Testis (tissue), 3 donors: ENCODE measurements around the gene RBPJ. TPM values are rescaled to one million over a fixed set of nuclear protein-coding genes. Genes with fewer than 3 reads are reported as not detected.
A peak's percentile ranks its signal among the peaks of the same experiment; 100 is the strongest.

Experiments used
- DNase-seq: peaks from one replicate; pipeline ENCODE4 v3.0.0-alpha.2; 2019
- H3K27ac ChIP-seq, 2 donors: fragments of 200-600 bp; sonication (generic); one replicate each; pipeline ENCODE4 v1.5.1; 2019
- H3K27me3 ChIP-seq: fragments of 200-600 bp; sonication (generic); one replicate; pipeline ENCODE4 v1.5.1; 2019
- H3K36me3 ChIP-seq: fragments of 200-600 bp; sonication (generic); one replicate; pipeline ENCODE4 v1.5.1; 2017; ENCODE audit warnings: low read depth; ENCODE audit errors: missing control alignments
- H3K4me1 ChIP-seq: fragments of 200-600 bp; sonication (generic); one replicate; pipeline ENCODE4 v1.5.1; 2019
- H3K4me3 ChIP-seq, 2 donors: fragments of 200-600 bp; sonication (generic); one replicate each; pipeline ENCODE4 v1.5.1; 2017 to 2019
- H3K9me3 ChIP-seq: fragments of 200-600 bp; sonication (generic); one replicate; pipeline ENCODE4 v1.5.1; 2017
- POLR2A ChIP-seq: fragments of 450-650 bp; IDR thresholded peaks from one replicate; pipeline ENCODE4 v1.6.1; 2017; ENCODE audit warnings: antibody characterized with exemption, mild to moderate bottlenecking, moderate library complexity
- WGBS, 2 donors: methylation state at CpG; one replicate each; pipeline ENCODE4 v1.1.5; 2018; 5-methylcytosine and 5-hydroxymethylcytosine counted together
- intact Hi-C: fragments of 100-400 bp; cut with DNase I; formaldehyde crosslinking; loops from one replicate; pipeline ENCODE4 v1.15.1; 2023; ENCODE audit warnings: low total_unique reads
- polyA plus RNA-seq: library from polyadenylated mRNA; stranded (reverse); fragments of 350-450 nt; fragmentation: Illumina TruSeq; extraction: RNeasy Lipid Tissue Mini Kit (QIAGEN cat#74804); gene quantifications from one replicate; pipeline ENCODE4 v1.2.3, GENCODE V29; 2014; ENCODE audit warnings: low read depth, low replicate concordance; ENCODE audit not compliant: insufficient read depth
- total RNA-seq, 2 donors: library from RNA; depleted of rRNA; stranded (reverse); fragments of >200 nt; gene quantifications; one replicate each; pipeline ENCODE4 v1.2.3, GENCODE V29; 2016
- TF ChIP-seq, protein P1 (sequence below), 3 experiments: fragments of 450-650 bp in 2 of 3; fragments of 200-600 bp in 1 of 3; sonication (generic) in 1 of 3; IDR thresholded peaks; one replicate each; pipeline ENCODE4 v1.5.1; 2016 to 2019; ENCODE audit warnings: antibody characterized with exemption in 3 of 3, mild to moderate bottlenecking in 2 of 3, moderate library complexity in 1 of 3

The RBPJ gene
- total and polyA plus RNA-seq, 3 donors from 2014 or later: 57.7 to 75.8 (median 71.6) TPM

GRCh38 chr4:26317766-26318165 lies 3.0 kb upstream of the RBPJ start:
- intact Hi-C loops: no loop called here
- Histone ChIP-seq H3K27me3 (no peaks in the 10 kb centered on the region), H3K9me3 (no peaks in the 10 kb centered on the region), H3K36me3 (no peaks in the 10 kb centered on the region), H3K4me1 (peaks cover 10% of the 10 kb centered on the region), H3K4me3 (no peak overlapping the region), H3K27ac (no peak overlapping the region)
- DNase-seq: no peak
- 59 to 69% methylated on average over 2 of the region's 2 CpGs for WGBS, 2 donors
- TF ChIP-seq, protein P1, sequence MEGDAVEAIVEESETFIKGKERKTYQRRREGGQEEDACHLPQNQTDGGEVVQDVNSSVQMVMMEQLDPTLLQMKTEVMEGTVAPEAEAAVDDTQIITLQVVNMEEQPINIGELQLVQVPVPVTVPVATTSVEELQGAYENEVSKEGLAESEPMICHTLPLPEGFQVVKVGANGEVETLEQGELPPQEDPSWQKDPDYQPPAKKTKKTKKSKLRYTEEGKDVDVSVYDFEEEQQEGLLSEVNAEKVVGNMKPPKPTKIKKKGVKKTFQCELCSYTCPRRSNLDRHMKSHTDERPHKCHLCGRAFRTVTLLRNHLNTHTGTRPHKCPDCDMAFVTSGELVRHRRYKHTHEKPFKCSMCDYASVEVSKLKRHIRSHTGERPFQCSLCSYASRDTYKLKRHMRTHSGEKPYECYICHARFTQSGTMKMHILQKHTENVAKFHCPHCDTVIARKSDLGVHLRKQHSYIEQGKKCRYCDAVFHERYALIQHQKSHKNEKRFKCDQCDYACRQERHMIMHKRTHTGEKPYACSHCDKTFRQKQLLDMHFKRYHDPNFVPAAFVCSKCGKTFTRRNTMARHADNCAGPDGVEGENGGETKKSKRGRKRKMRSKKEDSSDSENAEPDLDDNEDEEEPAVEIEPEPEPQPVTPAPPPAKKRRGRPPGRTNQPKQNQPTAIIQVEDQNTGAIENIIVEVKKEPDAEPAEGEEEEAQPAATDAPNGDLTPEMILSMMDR (IDR thresholded peaks at IDR 0.05): no peak
- no peak for TF ChIP-seq POLR2A

DNA sequence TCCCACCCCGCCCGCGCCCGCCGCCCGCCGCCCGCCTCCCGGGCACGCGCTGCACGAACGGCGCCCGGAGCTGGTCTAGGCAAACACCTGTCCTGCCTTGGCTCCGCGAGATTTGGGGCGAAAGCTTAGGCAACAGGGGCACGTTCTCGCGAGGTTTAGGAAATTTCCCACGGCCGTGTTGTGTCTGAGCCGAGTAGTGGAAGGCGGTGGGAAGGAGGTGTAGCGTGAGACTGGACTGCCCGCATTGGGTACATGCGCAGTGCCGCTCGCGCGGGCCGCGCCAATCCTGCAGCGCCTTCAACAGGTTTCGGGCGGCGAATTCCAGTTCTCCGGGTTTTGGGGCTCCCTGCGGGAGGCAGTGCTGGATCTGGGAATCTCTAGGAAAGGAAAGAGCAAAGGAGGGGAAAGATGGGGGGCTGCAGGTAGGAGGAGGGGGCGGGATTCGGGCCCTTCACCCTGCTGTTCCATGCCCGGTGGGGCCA lies 1.3 kb upstream of the RBPJ start:
- TF ChIP-seq, protein P1 (IDR thresholded peaks at IDR 0.05): peak in 1 of 3 experiments; percentile 32
- no peak for TF ChIP-seq POLR2A
- peak; percentile 100 for DNase-seq
- no peaks in the 10 kb centered on the region for H3K9me3 ChIP-seq
- intact Hi-C loops: no loop called here
- peaks cover 10% of the 10 kb centered on the region for H3K4me1 ChIP-seq
- no peaks in the 10 kb centered on the region for H3K27me3 ChIP-seq
- no peaks in the 10 kb centered on the region for H3K36me3 ChIP-seq
- H3K27ac ChIP-seq: peak overlapping the region; percentile 96 to 97
- H3K4me3 ChIP-seq: peak overlapping the region; percentile 74 to 85
- WGBS, 2 donors: 0% methylated on average over 2 to 40 of the region's 43 CpGs

DNA sequence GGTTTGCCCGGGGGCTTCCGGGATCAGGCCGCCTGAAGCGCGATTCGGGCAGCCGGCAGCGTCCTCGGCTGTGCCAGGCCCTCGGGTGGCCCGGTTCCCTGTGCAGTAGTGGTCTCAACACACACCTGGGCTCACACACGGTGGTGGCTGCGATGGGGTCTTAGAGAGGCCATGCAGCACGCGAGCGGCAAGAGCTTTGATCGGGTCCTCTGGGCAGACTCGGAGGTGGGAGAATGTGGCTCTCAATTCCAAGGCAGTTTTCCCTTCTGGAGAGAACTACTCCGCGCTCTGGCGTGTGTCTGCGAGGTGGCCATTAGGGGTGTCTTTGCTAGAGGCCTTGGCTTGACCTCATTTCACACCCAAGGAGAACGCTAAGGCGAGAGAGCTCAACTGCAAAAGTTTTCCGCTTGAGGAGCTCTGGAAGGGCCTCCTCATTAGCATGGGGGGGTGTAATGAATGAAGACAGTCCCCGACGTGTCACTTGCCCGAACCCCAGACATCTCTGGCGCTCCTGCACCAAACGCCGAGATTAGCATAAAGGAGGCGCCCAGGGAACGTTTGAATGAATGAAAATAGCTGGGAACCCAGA lies 771 bp upstream of the RBPJ start:
- Histone ChIP-seq H3K4me3 (peak overlapping the region; percentile 74 to 85), H3K4me1 (peaks cover 10% of the 10 kb centered on the region), H3K9me3 (no peaks in the 10 kb centered on the region), H3K36me3 (no peaks in the 10 kb centered on the region), H3K27me3 (no peaks in the 10 kb centered on the region), H3K27ac (peak overlapping the region; percentile 96 to 97)
- no peak for DNase-seq
- intact Hi-C loops: no loop called here
- TF ChIP-seq, protein P1 (IDR thresholded peaks at IDR 0.05): no peak
- TF ChIP-seq POLR2A: no peak
- WGBS, 2 donors: 0% methylated on average over 10 to 33 of the region's 33 CpGs

- H3K27ac ChIP-seq: peak overlapping the region; percentile 72 to 97
- no peaks in the 10 kb centered on the region for H3K9me3 ChIP-seq
- DNase-seq: peak; percentile 50
- WGBS, 2 donors: 1 to 2% methylated on average over 37 to 52 of the region's 52 CpGs
- TF ChIP-seq POLR2A: no peak
- TF ChIP-seq, protein P1 (IDR thresholded peaks at IDR 0.05): no peak
- intact Hi-C loops: no loop called here
- H3K36me3 ChIP-seq: no peaks in the 10 kb centered on the region
- H3K4me1 ChIP-seq: peaks cover 10% of the 10 kb centered on the region
- H3K27me3 ChIP-seq: no peaks in the 10 kb centered on the region
- peak overlapping the region; percentile 74 to 78 for H3K4me3 ChIP-seq
Measured at GRCh38 chr4:26321373-26322221, 783 bp downstream of the RBPJ start.
